Caco-2 (cell line): ENCODE data around the gene LYZL1. TPM values are rescaled to one million over a fixed set of nuclear protein-coding genes. Genes with fewer than 3 reads are reported as not detected.

Experiments
- BruUV-seq: library from RNA; stranded (reverse); fragments of 400-500 nt; replicated peaks from 2 replicates; lab custom pipeline; 2021; lab: Mats Ljungman, UMichigan
- CTCF ChIA-PET: fragments of 300-600 bp; sonication (Branson Sonifier 250); formaldehyde crosslinking; loops from one replicate; lab custom pipeline; 2022; ENCODE audit warnings: antibody characterized with exemption; lab: Charles Lee
- POLR2A ChIA-PET: fragments of 300-600 bp; sonication (Branson Sonifier 250); formaldehyde crosslinking; loops from one replicate; lab custom pipeline; 2022; ENCODE audit warnings: antibody characterized with exemption; lab: Charles Lee
- DNase-seq, 2 experiments: peaks; one replicate each; pipeline versions ENCODE4 v3.0.0 to v3.0.0-alpha.2; 2020 to 2022
- H3K27me3 ChIP-seq: replicated peaks from 2 replicates; pipeline ENCODE4 v1.6.0; 2011; ENCODE audit warnings: low read length; ENCODE audit not compliant: control insufficient read depth, insufficient read depth
- H3K36me3 ChIP-seq: 2 replicates; pipeline ENCODE4 v1.5.1; 2011; ENCODE audit warnings: low read length; ENCODE audit not compliant: control insufficient read depth, insufficient read depth
- H3K4me1 ChIP-seq: fragments of 250-450 bp; sonication (Bioruptor Pico); 2 replicates; pipeline ENCODE4 v1.5.1; 2020; ENCODE audit warnings: mild to moderate bottlenecking
- H3K4me3 ChIP-seq: 2 replicates; pipeline ENCODE4 v1.5.1; 2011; ENCODE audit warnings: low read depth, mild to moderate bottlenecking, control low read depth, low read length
- H3K9me3 ChIP-seq: fragments of 250-450 bp; sonication (Bioruptor Pico); 2 replicates; pipeline ENCODE4 v1.5.1; 2020; ENCODE audit warnings: mild to moderate bottlenecking, moderate library complexity
- H3K27ac Mint-ChIP-seq: one replicate; pipeline ENCODE4 v1.8.0; 2022; ENCODE audit warnings: mixed read lengths; ENCODE audit not compliant: unreplicated experiment
- H3K27me3 Mint-ChIP-seq: one replicate; pipeline ENCODE4 v1.8.0; 2022; ENCODE audit warnings: mixed read lengths; ENCODE audit not compliant: insufficient read depth, unreplicated experiment
- H3K36me3 Mint-ChIP-seq: one replicate; pipeline ENCODE4 v1.8.0; 2022; ENCODE audit warnings: mild to moderate bottlenecking, mixed read lengths; ENCODE audit not compliant: insufficient read depth, unreplicated experiment
- H3K4me1 Mint-ChIP-seq: one replicate; pipeline ENCODE4 v1.8.0; 2022; ENCODE audit warnings: low read depth, mixed read lengths; ENCODE audit not compliant: unreplicated experiment
- H3K4me3 Mint-ChIP-seq: one replicate; pipeline ENCODE4 v1.8.0; 2022; ENCODE audit warnings: mild to moderate bottlenecking, moderate library complexity, mixed read lengths; ENCODE audit not compliant: unreplicated experiment
- H3K9me3 Mint-ChIP-seq: one replicate; pipeline ENCODE4 v1.8.0; 2022; ENCODE audit warnings: mixed read lengths; ENCODE audit not compliant: unreplicated experiment
- CTCF ChIP-seq, 2 experiments: fragments of 200-600 bp in 1 of 2; IDR thresholded peaks; 1 replicate in 1 of 2; 2 replicates in 1 of 2; pipeline versions ENCODE4 v1.5.1 to v1.8.0; 2011 to 2022; ENCODE audit warnings: antibody characterized with exemption in 1 of 2, control low read depth in 1 of 2, inconsistent platforms in 1 of 2, low read depth in 1 of 2, low read length in 1 of 2, mild to moderate bottlenecking in 1 of 2, moderate library complexity in 1 of 2; ENCODE audit not compliant: insufficient read depth in 1 of 2, severe bottlenecking in 1 of 2, unreplicated experiment in 1 of 2
- intact Hi-C: fragments of 100-400 bp; cut with micrococcal nuclease; formaldehyde crosslinking; loops from one replicate; pipeline ENCODE4 v1.10.0; 2022; ENCODE audit not compliant: unreplicated experiment
- total RNA-seq: library from RNA; stranded (reverse); gene quantifications from 2 replicates; pipeline ENCODE4 v1.2.3, GENCODE V29; 2022

LYZL1 gene
- total RNA-seq, 1 experiment from 2014 or later = not detected

- no peak overlapping the region for H3K27ac Mint-ChIP-seq
- no peaks in the 10 kb centered on the region for H3K36me3 Mint-ChIP-seq
- H3K4me3 Mint-ChIP-seq = no peak overlapping the region
- Histone ChIP-seq H3K4me1 (peaks cover 35% of the 10 kb centered on the region), H3K27me3 (no peaks in the 10 kb centered on the region), H3K4me3 (no peak overlapping the region), H3K36me3 (no peaks in the 10 kb centered on the region), H3K9me3 (no peaks in the 10 kb centered on the region)
- no TSS peak for BruUV-seq
- ChIA-PET POLR2A (no interaction called here), CTCF (no interaction called here)
- TF ChIP-seq CTCF (IDR thresholded peaks at IDR 0.05; ENCODE audit: insufficient read depth in 1 of 2, low read depth in 1 of 2, low read length in 1 of 2, severe bottlenecking in 1 of 2, unreplicated experiment in 1 of 2) = no peak
- no peak for DNase-seq
- intact Hi-C loops = loop anchor here (10.0 kb wide), 1 partner anchor 817 kb away; no protein-coding TSS in a partner anchor
- H3K9me3 Mint-ChIP-seq = no peaks in the 10 kb centered on the region
- H3K4me1 Mint-ChIP-seq = peaks cover 56% of the 10 kb centered on the region
- no peaks in the 10 kb centered on the region for H3K27me3 Mint-ChIP-seq
Measured at GRCh38 chr10:29321656-29322055, 32.8 kb downstream of the LYZL1 start.

GRCh38 chr10:29322918-29323317, 34.0 kb downstream of the LYZL1 start:
- no peak overlapping the region for H3K27ac Mint-ChIP-seq
- no peaks in the 10 kb centered on the region for H3K27me3 ChIP-seq
- DNase-seq = no peak
- no peaks in the 10 kb centered on the region for H3K36me3 Mint-ChIP-seq
- H3K9me3 ChIP-seq = no peaks in the 10 kb centered on the region
- no peak for TF ChIP-seq CTCF (IDR thresholded peaks at IDR 0.05; ENCODE audit: insufficient read depth in 1 of 2, low read depth in 1 of 2, low read length in 1 of 2, severe bottlenecking in 1 of 2, unreplicated experiment in 1 of 2)
- peaks cover 40% of the 10 kb centered on the region for H3K4me1 ChIP-seq
- no peak overlapping the region for H3K4me3 ChIP-seq
- no peaks in the 10 kb centered on the region for H3K9me3 Mint-ChIP-seq
- intact Hi-C loops = loop anchor here (10.0 kb wide), 1 partner anchor 818 kb away; no protein-coding TSS in a partner anchor
- POLR2A ChIA-PET = no interaction called here
- CTCF ChIA-PET = no interaction called here
- no peaks in the 10 kb centered on the region for H3K36me3 ChIP-seq
- no TSS peak for BruUV-seq
- H3K4me1 Mint-ChIP-seq = peaks cover 52% of the 10 kb centered on the region
- no peaks in the 10 kb centered on the region for H3K27me3 Mint-ChIP-seq
- H3K4me3 Mint-ChIP-seq = no peak overlapping the region

- no peaks in the 10 kb centered on the region for H3K27me3 ChIP-seq
- ChIA-PET CTCF (no interaction called here), POLR2A (no interaction called here)
- peaks cover 40% of the 10 kb centered on the region for H3K4me1 ChIP-seq
- no peaks in the 10 kb centered on the region for H3K36me3 ChIP-seq
- BruUV-seq = no TSS peak
- Mint-ChIP-seq H3K27me3 (no peaks in the 10 kb centered on the region), H3K4me1 (peaks cover 47% of the 10 kb centered on the region), H3K27ac (no peak overlapping the region), H3K9me3 (no peaks in the 10 kb centered on the region), H3K4me3 (no peak overlapping the region), H3K36me3 (no peaks in the 10 kb centered on the region)
- H3K4me3 ChIP-seq = no peak overlapping the region
- no peak for TF ChIP-seq CTCF (IDR thresholded peaks at IDR 0.05; ENCODE audit: insufficient read depth in 1 of 2, low read depth in 1 of 2, low read length in 1 of 2, severe bottlenecking in 1 of 2, unreplicated experiment in 1 of 2)
- DNase-seq = no peak
- intact Hi-C loops = loop anchor here (10.0 kb wide), 1 partner anchor 819 kb away; no protein-coding TSS in a partner anchor
- H3K9me3 ChIP-seq = no peaks in the 10 kb centered on the region
Measured at GRCh38 chr10:29323367-29323766, 34.5 kb downstream of the LYZL1 start.
